Measurements from ENCODE around the gene DIP2B.

DIP2B gene

DNA sequence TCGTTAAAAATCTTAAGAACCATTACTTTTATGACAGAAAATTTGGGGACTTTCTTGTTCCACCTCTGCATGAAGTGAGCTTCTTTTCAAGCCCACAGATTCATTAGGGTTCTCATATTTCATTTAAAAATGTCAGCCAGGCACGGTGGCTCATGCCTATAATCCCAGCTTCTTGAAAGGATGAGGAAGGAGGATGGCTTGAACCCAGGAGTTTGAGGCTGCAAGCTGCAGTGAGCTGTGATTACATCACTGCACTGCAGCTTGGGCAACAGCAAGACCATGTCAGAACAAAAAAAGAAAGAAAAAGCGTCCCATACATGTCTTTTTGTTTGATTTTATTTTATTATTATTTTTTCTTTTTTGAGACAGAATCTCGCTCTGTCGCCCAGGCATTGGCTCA, 215.7 kb downstream of the DIP2B start:
- DNase-seq (ENCODE audit: low read depth), result no peak
- TF ChIP-seq POLR2A (IDR thresholded peaks at IDR 0.05; ENCODE audit: extremely low read depth, insufficient read length) (no peak), MYC (IDR thresholded peaks at IDR 0.05; ENCODE audit: low read depth, low read length) (no peak)
- TF ChIP-seq, protein P1, sequence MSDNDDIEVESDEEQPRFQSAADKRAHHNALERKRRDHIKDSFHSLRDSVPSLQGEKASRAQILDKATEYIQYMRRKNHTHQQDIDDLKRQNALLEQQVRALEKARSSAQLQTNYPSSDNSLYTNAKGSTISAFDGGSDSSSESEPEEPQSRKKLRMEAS (IDR thresholded peaks at IDR 0.05; ENCODE audit: low read depth, low read length), result no peak
- TF ChIP-seq, protein P2, sequence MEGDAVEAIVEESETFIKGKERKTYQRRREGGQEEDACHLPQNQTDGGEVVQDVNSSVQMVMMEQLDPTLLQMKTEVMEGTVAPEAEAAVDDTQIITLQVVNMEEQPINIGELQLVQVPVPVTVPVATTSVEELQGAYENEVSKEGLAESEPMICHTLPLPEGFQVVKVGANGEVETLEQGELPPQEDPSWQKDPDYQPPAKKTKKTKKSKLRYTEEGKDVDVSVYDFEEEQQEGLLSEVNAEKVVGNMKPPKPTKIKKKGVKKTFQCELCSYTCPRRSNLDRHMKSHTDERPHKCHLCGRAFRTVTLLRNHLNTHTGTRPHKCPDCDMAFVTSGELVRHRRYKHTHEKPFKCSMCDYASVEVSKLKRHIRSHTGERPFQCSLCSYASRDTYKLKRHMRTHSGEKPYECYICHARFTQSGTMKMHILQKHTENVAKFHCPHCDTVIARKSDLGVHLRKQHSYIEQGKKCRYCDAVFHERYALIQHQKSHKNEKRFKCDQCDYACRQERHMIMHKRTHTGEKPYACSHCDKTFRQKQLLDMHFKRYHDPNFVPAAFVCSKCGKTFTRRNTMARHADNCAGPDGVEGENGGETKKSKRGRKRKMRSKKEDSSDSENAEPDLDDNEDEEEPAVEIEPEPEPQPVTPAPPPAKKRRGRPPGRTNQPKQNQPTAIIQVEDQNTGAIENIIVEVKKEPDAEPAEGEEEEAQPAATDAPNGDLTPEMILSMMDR (IDR thresholded peaks at IDR 0.05; ENCODE audit: low read depth, low read length), result no peak
- H3K4me3 ChIP-seq (ENCODE audit: low read depth, low read length), result no peak overlapping the region

DNA sequence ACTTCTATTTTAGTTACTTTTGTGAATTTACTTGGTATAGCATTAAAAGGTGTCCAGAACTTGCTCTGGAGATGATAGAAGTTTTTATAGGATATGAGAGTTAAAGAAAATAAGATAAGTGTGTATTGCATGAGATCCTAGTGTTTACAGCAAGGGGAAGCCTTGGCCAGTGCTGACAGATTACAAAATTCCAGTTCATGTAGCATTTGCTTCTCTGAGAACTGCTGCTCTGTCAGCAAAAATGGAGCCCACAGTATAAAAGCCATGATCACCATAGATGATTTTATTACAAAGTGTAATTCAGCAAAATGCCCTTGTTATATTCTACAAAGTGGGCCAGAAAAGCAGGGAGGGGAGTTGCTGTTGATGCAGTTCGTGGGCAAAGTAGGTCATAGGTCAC, 219.1 kb downstream of the DIP2B start:
- DNase-seq (ENCODE audit: low read depth), result no peak
- H3K4me3 ChIP-seq (ENCODE audit: low read depth, low read length), result no peak overlapping the region
- TF ChIP-seq, protein P2 (IDR thresholded peaks at IDR 0.05; ENCODE audit: low read depth, low read length), result no peak
- TF ChIP-seq MYC (IDR thresholded peaks at IDR 0.05; ENCODE audit: low read depth, low read length) (no peak), POLR2A (IDR thresholded peaks at IDR 0.05; ENCODE audit: extremely low read depth, insufficient read length) (no peak)
- TF ChIP-seq, protein P1 (IDR thresholded peaks at IDR 0.05; ENCODE audit: low read depth, low read length), result no peak

DNA sequence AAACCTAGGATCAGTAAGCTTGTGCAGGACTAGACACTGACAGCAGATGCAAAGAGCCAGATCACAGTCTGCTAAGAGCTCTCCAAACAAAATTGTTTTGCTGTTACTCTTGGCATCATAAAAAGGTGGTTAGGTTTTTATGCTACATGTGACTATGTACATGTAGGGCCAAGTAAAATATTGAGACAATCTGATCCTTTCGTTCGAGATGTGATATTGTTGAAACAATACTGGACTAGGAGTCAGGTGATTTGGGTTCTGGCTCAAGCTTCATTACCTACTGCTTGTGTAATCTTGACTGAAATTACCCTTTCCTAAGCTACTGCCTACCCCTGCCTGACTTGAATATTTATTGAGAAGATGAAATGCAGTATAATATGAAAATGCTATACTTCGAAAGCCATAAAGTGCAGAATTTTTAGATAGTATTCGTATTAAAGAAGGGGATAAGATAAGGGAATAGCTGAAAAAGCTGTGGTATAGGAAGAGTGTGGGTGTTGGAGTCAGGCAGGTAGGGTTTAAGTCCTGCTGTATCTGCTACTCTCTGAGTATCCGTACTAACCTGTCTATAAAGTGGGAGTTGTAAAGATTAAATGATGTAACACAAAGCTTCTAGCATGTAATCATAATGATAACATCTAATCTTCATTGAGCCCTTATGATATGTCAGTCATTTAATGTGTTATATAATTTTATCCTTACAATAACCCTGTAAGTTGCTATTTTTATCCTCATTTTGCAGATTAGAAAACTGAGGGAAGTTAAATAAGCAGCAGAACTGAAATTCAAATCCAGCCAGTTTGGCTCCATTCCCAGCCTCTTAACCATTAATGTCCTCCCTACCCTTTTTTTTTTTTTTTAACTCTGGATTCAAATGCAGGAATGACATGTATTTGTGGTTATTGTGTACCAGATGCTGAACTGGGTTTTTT, 220.5 kb downstream of the DIP2B start:
- DNase-seq (ENCODE audit: low read depth), result no peak
- TF ChIP-seq, protein P1 (IDR thresholded peaks at IDR 0.05; ENCODE audit: low read depth, low read length), result no peak
- TF ChIP-seq, protein P2 (IDR thresholded peaks at IDR 0.05; ENCODE audit: low read depth, low read length), result no peak
- TF ChIP-seq MYC (IDR thresholded peaks at IDR 0.05; ENCODE audit: low read depth, low read length) (no peak), POLR2A (IDR thresholded peaks at IDR 0.05; ENCODE audit: extremely low read depth, insufficient read length) (no peak)

DNA sequence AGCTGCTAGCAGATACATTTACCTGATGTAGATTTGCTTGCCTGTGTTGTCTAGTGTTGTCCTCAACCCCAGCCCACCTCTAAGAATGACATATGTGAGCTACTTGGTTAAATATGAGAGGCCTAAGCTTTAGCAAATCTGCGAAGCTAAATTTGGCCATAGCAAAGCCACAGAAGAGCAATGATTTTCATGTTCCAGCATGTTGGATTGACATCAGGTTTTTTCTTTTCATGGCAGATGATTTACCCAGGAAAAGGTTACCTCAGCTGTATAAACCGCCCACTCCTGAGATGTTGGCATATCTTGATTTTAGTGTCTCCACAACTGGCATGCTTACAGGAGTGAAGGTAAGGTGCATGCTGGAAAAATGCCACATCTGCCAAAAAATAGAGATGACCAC, 222.7 kb downstream of the DIP2B start:
- no peak overlapping the region for H3K4me3 ChIP-seq (ENCODE audit: low read depth, low read length)
- no peak for DNase-seq (ENCODE audit: low read depth)
- TF ChIP-seq, protein P2 (IDR thresholded peaks at IDR 0.05; ENCODE audit: low read depth, low read length), result no peak
- TF ChIP-seq POLR2A (IDR thresholded peaks at IDR 0.05; ENCODE audit: extremely low read depth, insufficient read length), result no peak
- TF ChIP-seq MYC (IDR thresholded peaks at IDR 0.05; ENCODE audit: low read depth, low read length), result no peak
- TF ChIP-seq, protein P1 (IDR thresholded peaks at IDR 0.05; ENCODE audit: low read depth, low read length), result no peak

More for the DNA sequence above, 220.5 kb downstream of the DIP2B start:
- no peak overlapping the region for H3K4me3 ChIP-seq (ENCODE audit: low read depth, low read length)

DNA sequence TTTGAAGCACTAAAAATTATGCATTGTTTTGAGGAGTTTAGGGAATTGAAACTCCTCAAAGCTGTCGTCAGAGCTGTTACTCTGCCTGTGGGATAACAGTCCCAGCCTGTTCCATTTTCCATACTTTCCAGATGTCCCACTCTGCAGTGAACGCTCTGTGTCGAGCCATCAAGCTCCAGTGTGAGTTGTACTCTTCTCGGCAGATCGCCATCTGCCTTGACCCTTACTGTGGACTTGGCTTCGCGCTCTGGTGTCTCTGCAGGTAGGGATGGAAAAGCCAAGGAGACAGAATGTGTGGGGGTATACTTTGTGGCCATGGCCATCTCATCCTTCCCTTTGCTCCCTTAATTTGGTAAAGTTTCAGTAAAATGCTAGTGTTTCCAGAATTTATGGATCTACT, 223.6 kb downstream of the DIP2B start:
- no peak for DNase-seq (ENCODE audit: low read depth)
- no peak overlapping the region for H3K4me3 ChIP-seq (ENCODE audit: low read depth, low read length)
- TF ChIP-seq MYC (IDR thresholded peaks at IDR 0.05; ENCODE audit: low read depth, low read length) (no peak), POLR2A (IDR thresholded peaks at IDR 0.05; ENCODE audit: extremely low read depth, insufficient read length) (no peak)
- TF ChIP-seq, protein P1 (IDR thresholded peaks at IDR 0.05; ENCODE audit: low read depth, low read length), result no peak
- TF ChIP-seq, protein P2 (IDR thresholded peaks at IDR 0.05; ENCODE audit: low read depth, low read length), result no peak

Measured in NB4 (cell line).